GM18868 (cell line): Measurements from ENCODE around the gene CPEB3.
A peak's percentile ranks its signal among the peaks of the same experiment; 100 is the strongest.
"Not testable (repeated sequence)": the region's sequence is repeated elsewhere in the genome, so short reads cannot be mapped to it uniquely, and the experiment has no call there.

ENCODE experiments used
- ATAC-seq: cut with Tn5 transposase; IDR thresholded peaks from one replicate; pipeline ENCODE4 v1.9.1; 2021; ENCODE audit warnings: mild to moderate bottlenecking, moderate library complexity; ENCODE audit not compliant: unreplicated experiment

CPEB3 gene

DNA sequence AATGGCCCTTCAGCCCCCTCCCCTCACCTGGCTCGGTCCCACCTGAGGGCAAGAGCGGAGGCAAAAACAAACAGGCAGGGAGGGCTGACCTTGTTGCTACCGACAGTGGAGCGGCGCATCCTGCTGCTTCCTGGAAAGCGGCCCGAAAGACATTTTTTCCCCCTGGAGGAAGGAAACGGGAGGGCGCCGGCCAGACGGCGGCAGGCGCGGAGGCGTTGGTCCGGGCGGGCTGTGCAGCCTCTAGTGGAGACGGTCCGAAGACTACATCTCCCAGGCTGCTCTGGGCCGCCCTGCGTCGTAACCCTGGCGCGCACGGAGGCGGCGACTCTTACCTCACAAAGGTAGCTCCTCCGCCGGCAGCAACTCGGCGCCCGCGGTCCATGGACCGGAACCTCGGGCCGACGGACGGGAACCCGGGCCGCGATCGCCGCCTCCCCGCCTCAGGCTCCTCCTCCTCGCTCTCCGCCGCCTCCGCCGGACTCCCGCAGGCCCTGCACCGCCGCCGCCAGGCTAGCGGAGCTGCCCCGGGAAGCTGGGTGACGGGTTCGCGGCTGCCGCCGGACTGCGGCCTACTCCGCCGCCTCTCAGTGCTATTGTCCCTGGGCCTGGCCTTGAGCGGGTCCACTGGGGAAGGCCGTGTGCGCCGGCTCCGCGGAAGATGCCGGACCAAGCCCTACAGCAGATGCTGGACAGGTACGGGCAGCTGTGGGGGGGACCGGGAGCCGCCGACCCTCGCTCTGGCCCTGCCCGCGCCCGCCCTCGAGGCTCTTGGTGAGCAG is at the start of gene CPEB3, which contains the start of gene MARCHF5:
Gene CPEB3, minus strand, starts transcription at position 242 of the 779 bp plus-strand sequence. CDS start 50,728 bp downstream, outside the sequence.
Gene MARCHF5, plus strand, starts transcription at position 331 of the 779 bp plus-strand sequence. Its CDS starts 328 bp downstream, at position 659.
- peak; percentile 99 for ATAC-seq

- not testable (repeated sequence) for ATAC-seq
Measured at GRCh38 chr10:92329927-92330326, 39.0 kb upstream of the CPEB3 start.

GRCh38 chr10:92328993-92329392 is 38.1 kb upstream of the CPEB3 start:
- no peak for ATAC-seq

GRCh38 chr10:92327445-92328433 is 36.9 kb upstream of the CPEB3 start:
- ATAC-seq: no peak

- ATAC-seq: no peak
Measured at GRCh38 chr10:92323079-92323478, 32.2 kb upstream of the CPEB3 start.

GRCh38 chr10:92316610-92317009 is 25.7 kb upstream of the CPEB3 start:
- ATAC-seq: no peak

DNA sequence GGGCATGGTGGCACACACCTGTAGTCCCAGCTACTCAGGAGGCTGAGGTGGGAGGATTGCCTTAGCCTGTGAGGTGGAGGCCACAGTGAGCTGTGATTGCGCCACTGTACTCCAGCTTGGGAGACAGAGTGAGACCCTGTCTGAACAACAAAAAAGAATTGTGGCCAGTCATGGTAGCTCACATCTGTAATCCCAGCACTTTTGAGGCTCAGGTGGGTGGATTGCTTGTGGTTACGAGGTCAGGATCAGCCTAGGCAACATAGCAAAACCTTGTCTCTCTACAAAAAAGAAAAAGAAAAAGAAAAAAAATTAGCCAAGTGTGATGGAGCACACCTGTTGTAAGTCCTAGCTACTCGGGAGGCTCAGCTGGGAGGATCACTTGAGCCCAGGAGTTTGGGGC is 22.9 kb upstream of the CPEB3 start:
- ATAC-seq: no peak

DNA sequence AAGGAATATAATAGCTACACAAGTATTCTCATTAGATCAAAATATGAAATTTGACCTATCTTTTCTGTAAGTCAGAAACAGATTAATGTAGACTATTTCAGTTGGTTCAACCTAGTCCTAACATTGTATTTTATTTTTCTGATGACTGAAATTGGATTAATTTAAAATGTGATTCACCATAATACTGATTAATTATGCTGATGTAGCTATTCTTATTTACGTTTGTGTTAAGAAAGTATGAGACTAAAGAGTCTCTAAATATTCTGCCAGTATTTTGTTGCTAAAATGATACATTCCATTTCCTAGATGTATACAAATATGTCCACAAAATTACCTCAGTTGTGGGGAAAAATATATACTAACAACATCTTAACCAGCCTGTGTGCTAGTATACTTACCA is 18.4 kb upstream of the CPEB3 start:
- ATAC-seq: no peak

DNA sequence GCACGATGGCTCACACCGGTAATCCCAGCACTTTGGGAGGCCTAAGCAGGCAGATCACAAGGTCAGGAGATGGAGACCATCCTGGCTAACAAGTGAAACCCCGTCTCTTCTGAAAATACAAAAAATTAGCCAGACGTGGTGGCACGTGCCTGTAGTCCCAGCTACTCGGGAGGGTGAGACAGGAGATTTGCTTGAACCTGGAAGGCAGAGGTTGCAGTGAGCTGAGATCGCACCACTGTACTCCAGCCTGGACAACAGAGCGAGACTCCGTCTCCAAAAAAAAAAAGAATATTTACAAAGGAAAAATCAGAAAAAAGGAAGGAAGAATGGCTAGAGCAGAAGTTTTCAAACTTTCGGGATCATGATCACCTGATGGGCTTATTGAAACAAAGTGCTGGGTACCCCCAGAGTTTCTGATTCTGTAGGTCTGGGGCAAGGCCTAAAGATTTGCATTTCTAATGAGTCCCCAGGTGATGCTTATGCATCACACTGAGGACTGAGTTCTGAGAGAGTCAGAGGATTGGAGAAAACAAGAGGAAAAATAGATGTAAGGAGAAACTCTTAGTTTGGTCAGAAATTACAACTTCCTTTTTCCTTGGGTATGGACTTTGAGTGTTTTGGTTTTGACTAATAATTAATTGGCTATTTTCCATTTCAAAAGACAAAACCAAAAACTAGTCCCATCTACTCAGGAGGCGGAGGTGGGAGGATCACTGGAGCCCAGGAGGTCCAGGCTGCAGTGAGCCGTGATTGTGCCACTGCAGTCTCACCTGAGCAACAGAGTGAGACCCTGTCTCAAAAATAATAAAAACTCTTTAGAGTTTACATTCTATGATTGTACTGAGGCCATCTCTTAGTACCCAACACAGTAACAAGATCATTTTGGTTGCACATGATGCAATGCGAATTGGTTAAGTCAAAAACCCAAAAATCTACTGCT is 14.5 kb upstream of the CPEB3 start:
- ATAC-seq: no peak

- ATAC-seq: no peak
Measured at GRCh38 chr10:92304061-92304460, 13.2 kb upstream of the CPEB3 start.

- no peak for ATAC-seq
Measured at GRCh38 chr10:92303096-92303495, 12.2 kb upstream of the CPEB3 start.

DNA sequence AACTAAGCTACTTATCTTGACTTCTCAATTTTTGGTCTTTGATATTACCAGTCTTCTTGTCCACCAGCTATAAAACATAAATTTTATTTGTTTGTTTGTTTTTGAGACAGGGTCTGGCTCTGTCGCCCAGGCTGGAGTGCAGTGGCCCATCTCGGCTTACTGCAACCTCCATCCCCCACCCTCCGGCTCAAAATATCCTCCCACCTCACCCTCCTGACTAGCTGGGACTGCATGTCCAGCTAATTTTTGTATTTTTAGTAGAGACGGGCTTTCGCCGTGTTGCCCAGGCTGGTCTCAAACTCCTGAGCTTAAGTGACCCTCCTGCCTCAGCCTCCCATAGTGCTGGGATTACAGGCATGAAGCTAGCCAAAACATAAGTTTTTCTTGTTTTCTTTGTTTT is 7.6 kb upstream of the CPEB3 start:
- ATAC-seq: no peak

GRCh38 chr10:92291921-92292845 is 1.3 kb upstream of the CPEB3 start:
- no peak for ATAC-seq

GRCh38 chr10:92291616-92291865 is 663 bp upstream of the CPEB3 start:
- no peak for ATAC-seq

DNA sequence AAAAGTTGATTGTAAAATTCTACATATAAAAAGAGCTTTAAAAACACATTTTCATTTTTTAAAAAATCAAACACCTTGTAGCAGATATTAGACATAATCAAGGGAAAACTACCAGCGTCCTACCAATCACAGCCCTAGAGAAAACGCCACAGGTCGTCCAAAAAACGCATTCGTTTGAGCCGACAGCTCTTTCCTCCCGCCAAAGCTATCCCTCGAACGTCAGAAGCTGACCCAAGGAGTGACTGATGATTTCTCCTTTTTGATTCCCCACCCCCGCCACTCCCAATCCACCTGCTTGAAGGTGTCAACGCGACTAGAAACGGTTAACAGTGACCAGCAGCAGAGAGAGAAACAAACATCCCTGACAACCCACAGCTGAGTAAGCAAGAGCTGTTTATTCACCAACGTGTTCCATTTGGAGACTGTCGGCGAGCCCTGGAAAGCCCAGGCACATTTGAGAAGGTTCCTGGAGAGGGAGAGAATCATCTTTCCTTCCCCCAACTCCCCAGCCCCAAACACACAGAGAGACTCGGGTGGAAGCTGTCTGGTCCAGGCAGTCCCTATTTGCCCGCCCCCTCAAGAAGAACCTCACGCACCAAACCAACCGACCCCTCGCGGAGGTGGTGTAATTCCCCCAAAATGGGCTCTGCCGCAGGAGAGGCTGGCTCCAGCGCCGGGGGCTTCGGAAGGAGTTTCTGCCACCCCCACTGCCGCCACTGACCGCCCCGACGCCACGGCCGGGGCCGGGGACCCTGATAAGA is 622 bp downstream of the CPEB3 start:
- peak; percentile 8 for ATAC-seq

DNA sequence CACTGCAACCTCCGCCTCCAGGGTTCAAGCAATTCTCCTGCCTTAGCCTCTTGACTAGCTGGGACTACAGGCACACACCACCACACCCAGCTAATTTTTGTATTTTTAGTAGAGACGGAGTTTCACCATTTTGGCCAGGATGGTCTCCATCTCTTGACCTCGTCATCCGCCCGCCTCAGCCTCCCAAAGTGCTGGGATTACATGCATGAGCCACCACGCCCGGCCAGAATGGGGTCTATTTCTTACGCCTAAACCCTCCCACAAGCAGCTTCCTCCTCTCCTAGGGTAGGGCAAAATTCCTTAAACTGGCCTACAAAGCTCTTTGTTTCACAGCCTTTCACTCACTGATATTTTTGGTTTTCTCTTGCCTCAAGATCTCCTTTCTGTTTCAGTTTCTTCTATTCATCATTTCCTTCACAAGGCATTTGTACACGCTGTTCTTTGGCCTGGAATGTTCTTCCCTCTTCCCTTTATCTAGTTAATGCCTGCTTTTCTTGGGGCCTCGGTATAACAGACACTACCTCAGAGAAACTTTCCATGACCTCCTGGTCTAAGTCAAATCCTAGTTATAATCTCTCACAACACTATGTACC is 6.7 kb downstream of the CPEB3 start:
- ATAC-seq: no peak

DNA sequence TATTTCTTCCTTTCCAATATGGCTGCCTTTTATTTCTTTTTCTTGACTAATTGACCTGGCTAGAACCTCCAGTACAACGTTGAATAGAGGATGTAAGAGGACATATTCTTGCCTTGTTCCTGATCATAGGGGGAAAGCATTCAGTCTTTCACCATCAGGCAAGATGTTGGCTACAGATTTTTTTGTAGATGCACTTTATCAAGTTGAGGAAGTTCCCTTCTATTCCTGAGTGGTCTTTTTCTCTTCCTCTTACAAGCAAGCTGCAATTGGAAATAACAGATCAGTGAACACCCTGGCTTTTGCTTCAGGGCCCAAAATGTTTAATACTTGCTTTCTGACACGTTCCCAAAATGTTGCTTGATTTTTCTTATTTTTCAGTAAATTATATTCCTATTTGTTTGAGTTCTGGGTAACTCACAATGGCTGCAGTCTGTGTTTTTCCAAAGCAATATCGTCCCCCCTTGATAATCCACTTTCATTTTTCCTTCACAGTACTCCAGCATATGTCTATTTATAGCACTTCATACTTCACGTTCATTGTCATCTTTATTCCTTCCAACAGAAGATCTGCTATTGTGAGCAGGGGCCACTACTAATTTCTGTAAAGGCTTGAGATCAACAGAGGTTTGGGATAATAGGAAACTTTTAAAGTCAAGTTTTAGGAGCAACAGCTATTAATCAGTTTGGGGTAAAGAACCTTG is 11.7 kb downstream of the CPEB3 start:
- no peak for ATAC-seq

DNA sequence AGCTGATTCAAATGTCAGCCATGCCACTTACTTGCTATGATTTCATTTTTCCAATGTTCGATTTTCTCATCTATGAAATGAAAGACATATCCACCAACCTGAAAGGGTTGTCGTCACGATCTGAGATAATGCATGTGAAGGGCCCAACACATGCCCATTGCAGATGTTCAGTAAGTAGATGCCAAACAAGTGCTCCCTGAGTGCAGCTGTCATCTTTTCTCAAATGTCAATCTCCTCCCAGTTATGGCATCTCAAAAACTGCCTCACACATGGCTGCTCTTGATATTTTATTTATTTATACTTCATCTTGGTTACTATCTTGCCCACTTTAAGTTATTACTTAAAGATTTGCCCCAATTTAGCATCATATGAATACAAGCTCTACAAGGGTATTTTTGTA is 16.8 kb downstream of the CPEB3 start:
- ATAC-seq: no peak
